Caco-2 (cell line): ENCODE data around the gene MAP2K5. TPM values are rescaled to one million over a fixed set of nuclear protein-coding genes. Genes with fewer than 3 reads are reported as not detected.
A peak's percentile ranks its signal among the peaks of the same experiment; 100 is the strongest.

Experiments
- BruUV-seq: library from RNA; stranded (reverse); fragments of 400-500 nt; replicated peaks from 2 replicates; lab custom pipeline; 2021; lab: Mats Ljungman, UMichigan
- CTCF ChIA-PET: fragments of 300-600 bp; sonication (Branson Sonifier 250); formaldehyde crosslinking; loops from one replicate; lab custom pipeline; 2022; ENCODE audit warnings: antibody characterized with exemption; lab: Charles Lee
- POLR2A ChIA-PET: fragments of 300-600 bp; sonication (Branson Sonifier 250); formaldehyde crosslinking; loops from one replicate; lab custom pipeline; 2022; ENCODE audit warnings: antibody characterized with exemption; lab: Charles Lee
- DNase-seq, 2 experiments: peaks; one replicate each; pipeline versions ENCODE4 v3.0.0 to v3.0.0-alpha.2; 2020 to 2022
- H3K27me3 ChIP-seq: replicated peaks from 2 replicates; pipeline ENCODE4 v1.6.0; 2011; ENCODE audit warnings: low read length; ENCODE audit not compliant: control insufficient read depth, insufficient read depth
- H3K36me3 ChIP-seq: 2 replicates; pipeline ENCODE4 v1.5.1; 2011; ENCODE audit warnings: low read length; ENCODE audit not compliant: control insufficient read depth, insufficient read depth
- H3K4me1 ChIP-seq: fragments of 250-450 bp; sonication (Bioruptor Pico); 2 replicates; pipeline ENCODE4 v1.5.1; 2020; ENCODE audit warnings: mild to moderate bottlenecking
- H3K4me3 ChIP-seq: 2 replicates; pipeline ENCODE4 v1.5.1; 2011; ENCODE audit warnings: low read depth, mild to moderate bottlenecking, control low read depth, low read length
- H3K9me3 ChIP-seq: fragments of 250-450 bp; sonication (Bioruptor Pico); 2 replicates; pipeline ENCODE4 v1.5.1; 2020; ENCODE audit warnings: mild to moderate bottlenecking, moderate library complexity
- H3K27ac Mint-ChIP-seq: one replicate; pipeline ENCODE4 v1.8.0; 2022; ENCODE audit warnings: mixed read lengths; ENCODE audit not compliant: unreplicated experiment
- H3K27me3 Mint-ChIP-seq: one replicate; pipeline ENCODE4 v1.8.0; 2022; ENCODE audit warnings: mixed read lengths; ENCODE audit not compliant: insufficient read depth, unreplicated experiment
- H3K36me3 Mint-ChIP-seq: one replicate; pipeline ENCODE4 v1.8.0; 2022; ENCODE audit warnings: mild to moderate bottlenecking, mixed read lengths; ENCODE audit not compliant: insufficient read depth, unreplicated experiment
- H3K4me1 Mint-ChIP-seq: one replicate; pipeline ENCODE4 v1.8.0; 2022; ENCODE audit warnings: low read depth, mixed read lengths; ENCODE audit not compliant: unreplicated experiment
- H3K4me3 Mint-ChIP-seq: one replicate; pipeline ENCODE4 v1.8.0; 2022; ENCODE audit warnings: mild to moderate bottlenecking, moderate library complexity, mixed read lengths; ENCODE audit not compliant: unreplicated experiment
- H3K9me3 Mint-ChIP-seq: one replicate; pipeline ENCODE4 v1.8.0; 2022; ENCODE audit warnings: mixed read lengths; ENCODE audit not compliant: unreplicated experiment
- intact Hi-C: fragments of 100-400 bp; cut with micrococcal nuclease; formaldehyde crosslinking; loops from one replicate; pipeline ENCODE4 v1.10.0; 2022; ENCODE audit not compliant: unreplicated experiment
- total RNA-seq: library from RNA; stranded (reverse); gene quantifications from 2 replicates; pipeline ENCODE4 v1.2.3, GENCODE V29; 2022
- TF ChIP-seq, protein P1 (sequence below), 2 experiments: fragments of 200-600 bp in 1 of 2; IDR thresholded peaks; 1 replicate in 1 of 2; 2 replicates in 1 of 2; pipeline versions ENCODE4 v1.5.1 to v1.8.0; 2011 to 2022; ENCODE audit warnings: antibody characterized with exemption in 1 of 2, control low read depth in 1 of 2, inconsistent platforms in 1 of 2, low read depth in 1 of 2, low read length in 1 of 2, mild to moderate bottlenecking in 1 of 2, moderate library complexity in 1 of 2; ENCODE audit not compliant: insufficient read depth in 1 of 2, severe bottlenecking in 1 of 2, unreplicated experiment in 1 of 2

The MAP2K5 gene
- total RNA-seq, 1 experiment from 2014 or later: 12.2 TPM

DNA sequence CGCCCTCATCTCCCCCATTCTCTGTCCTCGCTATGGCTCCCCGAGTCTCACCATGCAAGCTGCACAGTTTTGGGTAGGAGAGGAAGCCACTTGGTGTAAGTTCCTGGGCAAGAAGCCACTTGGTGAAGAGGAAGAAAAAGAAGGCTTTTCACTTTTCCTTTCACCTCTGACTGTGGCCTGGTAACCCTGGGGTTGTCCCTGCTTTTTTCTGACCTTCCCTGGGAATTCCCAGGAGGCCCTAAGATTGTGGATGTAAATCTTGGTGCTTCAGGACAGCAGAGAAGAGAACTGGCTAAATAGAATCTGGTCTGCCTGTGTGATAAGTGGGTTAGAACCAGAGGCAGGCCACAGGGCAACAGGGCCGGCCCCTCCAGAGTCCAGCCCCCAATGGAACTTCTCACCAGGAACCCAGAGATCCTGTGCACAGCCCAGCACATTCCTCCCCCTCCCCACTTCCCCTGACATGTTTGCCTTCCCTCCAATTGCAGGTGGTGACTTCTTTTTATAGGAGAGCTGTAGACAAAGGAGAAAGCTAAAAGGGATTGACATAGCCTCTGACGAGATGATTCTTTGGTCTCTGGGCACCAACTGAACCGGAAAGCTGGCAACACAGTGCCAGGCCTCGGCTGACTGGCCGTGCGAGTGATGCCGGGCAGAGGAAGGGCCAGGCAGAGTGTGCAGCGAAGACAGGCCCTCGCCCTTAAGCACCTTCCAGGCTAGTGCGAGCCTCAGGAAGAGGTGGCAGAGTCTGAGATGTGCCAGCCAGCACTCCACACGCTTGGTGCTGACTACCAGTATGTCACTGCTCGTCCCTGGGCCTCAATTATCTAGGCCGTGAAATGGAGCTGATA lies 263.4 kb downstream of the MAP2K5 start:
- H3K27ac Mint-ChIP-seq: no peak overlapping the region
- Histone ChIP-seq H3K4me1 (no peaks in the 10 kb centered on the region), H3K36me3 (no peaks in the 10 kb centered on the region), H3K27me3 (no peaks in the 10 kb centered on the region), H3K4me3 (no peak overlapping the region), H3K9me3 (no peaks in the 10 kb centered on the region)
- H3K27me3 Mint-ChIP-seq: no peaks in the 10 kb centered on the region
- POLR2A ChIA-PET: no interaction called here
- H3K4me3 Mint-ChIP-seq: no peak overlapping the region
- CTCF ChIA-PET: no interaction called here
- intact Hi-C loops: no loop called here
- no peaks in the 10 kb centered on the region for H3K36me3 Mint-ChIP-seq
- no peaks in the 10 kb centered on the region for H3K9me3 Mint-ChIP-seq
- no TSS peak for BruUV-seq
- DNase-seq: peak in 1 of 2 experiments; percentile 22
- TF ChIP-seq, protein P1, sequence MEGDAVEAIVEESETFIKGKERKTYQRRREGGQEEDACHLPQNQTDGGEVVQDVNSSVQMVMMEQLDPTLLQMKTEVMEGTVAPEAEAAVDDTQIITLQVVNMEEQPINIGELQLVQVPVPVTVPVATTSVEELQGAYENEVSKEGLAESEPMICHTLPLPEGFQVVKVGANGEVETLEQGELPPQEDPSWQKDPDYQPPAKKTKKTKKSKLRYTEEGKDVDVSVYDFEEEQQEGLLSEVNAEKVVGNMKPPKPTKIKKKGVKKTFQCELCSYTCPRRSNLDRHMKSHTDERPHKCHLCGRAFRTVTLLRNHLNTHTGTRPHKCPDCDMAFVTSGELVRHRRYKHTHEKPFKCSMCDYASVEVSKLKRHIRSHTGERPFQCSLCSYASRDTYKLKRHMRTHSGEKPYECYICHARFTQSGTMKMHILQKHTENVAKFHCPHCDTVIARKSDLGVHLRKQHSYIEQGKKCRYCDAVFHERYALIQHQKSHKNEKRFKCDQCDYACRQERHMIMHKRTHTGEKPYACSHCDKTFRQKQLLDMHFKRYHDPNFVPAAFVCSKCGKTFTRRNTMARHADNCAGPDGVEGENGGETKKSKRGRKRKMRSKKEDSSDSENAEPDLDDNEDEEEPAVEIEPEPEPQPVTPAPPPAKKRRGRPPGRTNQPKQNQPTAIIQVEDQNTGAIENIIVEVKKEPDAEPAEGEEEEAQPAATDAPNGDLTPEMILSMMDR (IDR thresholded peaks at IDR 0.05; ENCODE audit: insufficient read depth in 1 of 2, low read depth in 1 of 2, low read length in 1 of 2, severe bottlenecking in 1 of 2, unreplicated experiment in 1 of 2): no peak
- H3K4me1 Mint-ChIP-seq: no peaks in the 10 kb centered on the region

GRCh38 chr15:67806536-67806935 lies 264.0 kb downstream of the MAP2K5 start:
- H3K4me3 ChIP-seq: no peak overlapping the region
- H3K4me1 Mint-ChIP-seq: no peaks in the 10 kb centered on the region
- ChIA-PET POLR2A (no interaction called here), CTCF (no interaction called here)
- H3K27ac Mint-ChIP-seq: no peak overlapping the region
- TF ChIP-seq, protein P1 (IDR thresholded peaks at IDR 0.05; ENCODE audit: insufficient read depth in 1 of 2, low read depth in 1 of 2, low read length in 1 of 2, severe bottlenecking in 1 of 2, unreplicated experiment in 1 of 2): no peak
- no peaks in the 10 kb centered on the region for H3K4me1 ChIP-seq
- BruUV-seq: no TSS peak
- peak in 1 of 2 experiments; percentile 18 for DNase-seq
- intact Hi-C loops: no loop called here
- no peaks in the 10 kb centered on the region for H3K36me3 ChIP-seq
- no peaks in the 10 kb centered on the region for H3K27me3 ChIP-seq
- H3K36me3 Mint-ChIP-seq: no peaks in the 10 kb centered on the region
- H3K9me3 Mint-ChIP-seq: no peaks in the 10 kb centered on the region
- H3K9me3 ChIP-seq: no peaks in the 10 kb centered on the region
- H3K4me3 Mint-ChIP-seq: no peak overlapping the region
- H3K27me3 Mint-ChIP-seq: no peaks in the 10 kb centered on the region

DNA sequence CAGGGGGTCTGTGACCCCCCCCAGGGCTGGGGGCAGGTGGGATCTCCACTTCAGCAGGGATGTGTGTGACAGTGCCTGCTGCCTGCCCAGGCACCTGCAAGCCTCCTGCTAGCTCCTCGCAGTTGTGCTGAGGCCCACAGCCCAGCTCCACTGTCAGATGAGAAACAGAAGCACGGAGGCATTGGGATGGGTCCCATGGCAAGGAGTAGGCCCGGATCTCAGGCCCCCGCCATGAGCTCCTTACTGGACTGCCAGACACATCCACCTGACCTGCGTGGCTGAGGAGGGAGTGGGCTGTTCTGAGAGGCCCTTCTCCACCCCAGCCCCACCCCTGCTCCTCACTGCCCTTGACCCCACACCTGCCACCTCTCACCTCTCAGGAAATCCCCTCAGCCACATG lies 264.6 kb downstream of the MAP2K5 start:
- H3K27me3 ChIP-seq: no peaks in the 10 kb centered on the region
- Mint-ChIP-seq H3K4me1 (no peaks in the 10 kb centered on the region), H3K9me3 (no peaks in the 10 kb centered on the region), H3K4me3 (no peak overlapping the region), H3K36me3 (no peaks in the 10 kb centered on the region), H3K27ac (no peak overlapping the region), H3K27me3 (no peaks in the 10 kb centered on the region)
- no peaks in the 10 kb centered on the region for H3K36me3 ChIP-seq
- no peaks in the 10 kb centered on the region for H3K9me3 ChIP-seq
- H3K4me1 ChIP-seq: no peaks in the 10 kb centered on the region
- no peak overlapping the region for H3K4me3 ChIP-seq
- ChIA-PET CTCF (no interaction called here), POLR2A (no interaction called here)
- TF ChIP-seq, protein P1 (IDR thresholded peaks at IDR 0.05; ENCODE audit: insufficient read depth in 1 of 2, low read depth in 1 of 2, low read length in 1 of 2, severe bottlenecking in 1 of 2, unreplicated experiment in 1 of 2): no peak
- intact Hi-C loops: no loop called here
- peak in 1 of 2 experiments; percentile 10 for DNase-seq
- no TSS peak for BruUV-seq
